GM19035 (cell line): Measurements from ENCODE around the gene LMAN2L.

Experiments used
- ATAC-seq: cut with Tn5 transposase; IDR thresholded peaks from one replicate; pipeline ENCODE4 v1.9.1; 2021; ENCODE audit not compliant: unreplicated experiment

The LMAN2L gene

GRCh38 chr2:96662360-96662759 is 77.5 kb downstream of the LMAN2L start:
- ATAC-seq = no peak

GRCh38 chr2:96661324-96661723 is 78.5 kb downstream of the LMAN2L start:
- ATAC-seq = no peak

GRCh38 chr2:96656540-96656939 is 83.3 kb downstream of the LMAN2L start:
- no peak for ATAC-seq
